Measurements from ENCODE around the gene KCNK4.

The KCNK4 gene

DNA sequence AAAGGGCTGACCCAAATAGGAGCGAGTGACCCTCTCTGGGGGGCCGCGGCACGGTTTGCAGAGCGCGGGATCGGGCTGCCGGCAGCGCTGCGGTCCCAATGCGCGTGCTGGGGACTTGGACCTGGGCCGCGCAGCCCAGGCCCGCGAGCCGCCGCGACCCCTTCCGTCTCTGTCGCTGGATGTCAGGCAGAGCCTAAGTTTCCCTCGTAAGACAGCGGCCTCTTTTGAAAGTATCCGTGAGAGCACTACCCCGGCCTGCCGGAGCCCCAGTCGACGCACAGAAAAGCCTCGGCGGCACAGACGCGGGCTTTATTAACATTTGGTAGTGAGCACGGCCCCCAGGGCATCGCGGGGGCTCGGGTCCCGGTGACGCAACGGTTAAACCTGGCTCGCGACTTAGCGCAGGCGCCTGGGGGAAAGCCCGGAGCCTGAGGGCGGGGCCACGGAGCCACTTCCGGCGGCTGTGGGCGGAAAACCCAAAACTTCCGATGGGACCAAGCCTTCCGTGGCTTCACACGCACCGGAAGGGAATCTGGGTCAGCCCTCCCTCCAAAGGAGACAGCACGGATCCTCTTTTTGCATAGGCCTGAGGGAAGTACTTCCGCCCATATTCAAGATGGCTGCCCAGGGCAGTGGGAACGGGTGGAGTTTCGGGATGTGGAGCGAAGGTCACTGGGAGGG lies 21.4 kb upstream of the KCNK4 start:
- peak; percentile 100 for DNase-seq

DNA sequence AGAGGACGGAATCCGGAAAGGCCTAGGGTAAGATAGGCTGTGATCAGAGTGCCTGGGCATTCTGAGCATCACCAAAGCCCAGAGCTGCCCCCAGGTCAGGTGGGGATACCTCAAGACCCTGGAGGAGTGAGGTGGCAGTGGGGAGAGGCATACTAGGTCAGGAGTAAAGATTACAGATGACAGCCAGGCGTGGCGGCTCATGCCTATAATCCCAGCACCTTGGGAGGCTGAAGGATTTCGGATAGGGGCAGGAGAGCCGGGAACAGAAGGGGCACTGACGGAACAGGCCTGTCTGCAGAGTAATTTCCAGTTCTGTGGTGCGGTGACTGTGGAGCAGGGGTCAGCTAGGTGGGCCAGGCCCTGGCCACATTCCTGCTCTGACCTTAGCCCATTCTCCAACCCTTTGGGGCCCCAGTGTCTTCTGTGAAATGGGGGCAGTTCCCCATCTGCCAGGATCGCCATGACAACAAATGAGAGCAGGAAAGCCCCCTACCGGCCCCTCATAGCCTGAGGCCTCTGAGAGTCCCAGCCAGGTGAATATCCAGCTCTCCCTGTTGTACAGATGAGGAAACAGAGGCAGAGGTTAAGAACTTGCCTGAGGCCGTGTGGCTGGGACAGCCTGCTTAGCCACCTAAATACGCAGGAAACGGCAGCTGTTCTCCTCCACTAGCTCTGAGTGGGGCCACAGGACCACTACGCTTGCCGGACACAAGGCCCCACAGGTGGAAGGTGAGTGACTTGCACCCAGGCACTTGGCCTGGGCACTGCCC lies 15.9 kb upstream of the KCNK4 start:
- no peak for DNase-seq

- no peak for DNase-seq
These were observed 15.3 kb upstream of the KCNK4 start for GRCh38 chr11:64275841-64276240.

GRCh38 chr11:64276653-64277431 lies 14.3 kb upstream of the KCNK4 start:
- DNase-seq = no peak

- no peak for DNase-seq
These were observed 12.4 kb upstream of the KCNK4 start for GRCh38 chr11:64278576-64279190.

GRCh38 chr11:64281957-64282770 lies 8.9 kb upstream of the KCNK4 start:
- no peak for DNase-seq

DNA sequence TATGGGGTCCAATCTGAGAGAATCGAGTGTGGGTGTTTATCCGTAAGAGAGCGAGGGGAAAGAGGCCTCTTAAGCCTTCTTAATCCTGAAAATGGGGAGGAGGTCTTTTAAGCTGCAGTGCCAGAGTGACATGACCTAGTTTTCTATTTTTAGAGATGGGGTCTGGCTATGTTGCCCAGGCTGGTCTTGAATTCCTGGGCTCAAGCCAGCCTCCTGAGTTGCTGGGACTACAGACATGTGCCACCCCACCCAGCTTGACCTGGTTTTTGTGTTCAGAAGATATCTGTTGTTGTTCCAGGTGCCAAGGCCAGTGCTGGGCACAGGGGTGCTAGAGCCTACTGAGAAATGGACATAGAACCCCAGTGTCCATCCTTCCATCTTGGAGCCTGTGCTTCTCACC lies 8.0 kb upstream of the KCNK4 start:
- DNase-seq = no peak

DNA sequence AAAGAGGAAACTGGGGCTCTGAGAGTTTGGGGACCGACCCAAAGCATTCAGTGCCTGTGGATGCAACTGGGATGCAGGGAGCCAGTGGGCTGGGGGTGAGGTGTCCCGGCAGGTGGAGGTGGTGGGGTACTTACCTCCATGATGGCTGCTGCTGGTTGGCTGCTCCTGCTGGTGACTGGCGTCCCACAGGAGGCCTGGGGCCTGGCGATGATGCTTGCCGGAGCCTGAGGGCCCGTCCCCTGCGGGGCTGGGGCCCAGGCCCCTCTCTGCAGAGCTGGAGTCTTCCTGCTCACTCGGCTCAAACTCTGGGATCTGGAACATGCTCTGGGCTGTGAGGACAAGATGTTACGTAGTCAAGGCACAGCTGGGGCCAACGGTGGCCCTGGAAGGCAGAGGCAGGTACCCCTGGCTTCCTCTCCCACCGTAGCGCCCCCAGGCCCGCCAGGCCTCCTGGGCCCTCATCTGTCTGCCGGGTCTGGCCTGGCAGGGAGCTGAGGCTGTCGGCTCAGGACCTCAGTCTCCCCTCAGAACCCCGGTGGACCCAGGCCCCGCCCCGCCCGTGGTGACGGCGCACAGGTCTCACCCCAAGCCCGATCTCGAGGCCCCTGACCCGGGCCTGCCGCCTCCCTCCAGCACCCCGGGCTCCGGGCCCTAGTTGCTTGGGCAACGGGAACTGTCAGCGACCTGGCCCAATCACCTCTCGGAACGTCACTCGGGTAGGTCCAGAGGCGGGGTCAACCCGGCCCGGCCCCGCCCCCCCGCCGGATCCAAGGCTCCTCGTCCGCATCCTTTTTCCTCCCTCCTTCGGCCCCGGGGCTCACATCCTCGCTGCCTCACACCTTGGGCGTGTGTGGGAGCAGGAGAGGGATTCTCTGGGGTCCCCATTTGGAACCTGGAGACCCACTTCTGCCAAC lies 6.8 kb upstream of the KCNK4 start, which contains the start of gene BAD:
Gene BAD, minus strand, starts transcription at position 618 of the 914 bp plus-strand sequence. Its CDS starts 297 bp downstream, at position 321.
- DNase-seq = peak; percentile 89 to 98

GRCh38 chr11:64284962-64285884 lies 5.9 kb upstream of the KCNK4 start, which contains the start of gene GPR137:
GPR137 (plus strand) TSS chr11:64285848; CDS start chr11:64286525, 677 bp downstream.
- DNase-seq = peak in 1 of 2 experiments; percentile 89

DNA sequence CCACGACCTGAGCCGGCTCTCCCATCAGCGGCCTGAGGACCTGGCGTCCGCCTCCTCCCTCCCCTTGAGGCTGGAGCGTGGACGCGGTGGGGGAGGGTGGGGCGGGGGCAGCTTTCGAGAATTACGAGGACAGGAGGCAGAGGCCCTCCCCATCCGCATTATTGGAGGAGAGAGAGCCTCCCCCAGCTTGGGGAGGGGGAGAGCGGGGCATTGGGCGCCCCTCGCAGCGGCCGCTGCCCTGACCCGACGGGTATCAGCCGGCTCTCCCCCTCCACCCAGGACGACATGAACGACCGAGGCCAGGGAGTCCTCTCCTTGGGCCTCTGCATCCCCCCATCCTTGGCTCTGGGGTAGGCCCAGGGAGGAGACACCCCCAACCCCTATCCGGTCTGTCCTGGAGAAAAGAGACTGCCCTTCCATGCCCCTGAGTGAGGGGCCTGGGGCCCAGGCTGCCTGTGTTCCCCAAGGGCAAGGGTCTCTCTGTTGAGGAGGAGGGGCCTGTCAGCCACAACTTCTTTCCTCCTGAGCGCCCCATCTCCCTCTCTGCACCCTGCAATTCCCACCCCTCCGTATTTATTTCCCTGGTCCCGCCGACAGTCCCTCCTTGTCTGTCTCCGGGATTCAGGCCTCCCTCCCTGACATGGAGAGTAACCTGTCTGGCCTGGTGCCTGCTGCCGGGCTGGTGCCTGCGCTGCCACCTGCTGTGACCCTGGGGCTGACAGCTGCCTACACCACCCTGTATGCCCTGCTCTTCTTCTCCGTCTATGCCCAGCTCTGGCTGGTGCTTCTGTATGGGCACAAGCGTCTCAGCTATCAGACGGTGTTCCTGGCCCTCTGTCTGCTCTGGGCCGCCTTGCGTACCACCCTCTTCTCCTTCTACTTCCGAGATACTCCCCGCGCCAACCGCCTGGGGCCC lies 5.0 kb upstream of the KCNK4 start:
- peak; percentile 51 to 60 for DNase-seq

DNA sequence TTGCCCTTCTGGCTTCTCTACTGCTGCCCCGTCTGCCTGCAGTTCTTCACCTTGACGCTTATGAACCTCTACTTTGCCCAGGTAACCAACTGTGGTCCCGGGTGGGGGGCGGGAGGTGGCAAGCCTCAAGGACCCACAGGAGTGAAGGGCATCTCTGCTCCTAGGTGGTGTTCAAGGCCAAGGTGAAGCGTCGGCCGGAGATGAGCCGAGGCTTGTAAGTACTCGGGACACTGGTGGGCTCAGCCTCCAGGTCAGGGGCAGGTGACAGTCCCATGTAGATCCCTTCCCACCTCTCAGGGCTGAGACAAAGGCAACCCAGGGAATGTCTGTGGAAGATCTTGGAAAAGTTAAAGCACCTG lies 4.3 kb upstream of the KCNK4 start:
- DNase-seq = no peak

DNA sequence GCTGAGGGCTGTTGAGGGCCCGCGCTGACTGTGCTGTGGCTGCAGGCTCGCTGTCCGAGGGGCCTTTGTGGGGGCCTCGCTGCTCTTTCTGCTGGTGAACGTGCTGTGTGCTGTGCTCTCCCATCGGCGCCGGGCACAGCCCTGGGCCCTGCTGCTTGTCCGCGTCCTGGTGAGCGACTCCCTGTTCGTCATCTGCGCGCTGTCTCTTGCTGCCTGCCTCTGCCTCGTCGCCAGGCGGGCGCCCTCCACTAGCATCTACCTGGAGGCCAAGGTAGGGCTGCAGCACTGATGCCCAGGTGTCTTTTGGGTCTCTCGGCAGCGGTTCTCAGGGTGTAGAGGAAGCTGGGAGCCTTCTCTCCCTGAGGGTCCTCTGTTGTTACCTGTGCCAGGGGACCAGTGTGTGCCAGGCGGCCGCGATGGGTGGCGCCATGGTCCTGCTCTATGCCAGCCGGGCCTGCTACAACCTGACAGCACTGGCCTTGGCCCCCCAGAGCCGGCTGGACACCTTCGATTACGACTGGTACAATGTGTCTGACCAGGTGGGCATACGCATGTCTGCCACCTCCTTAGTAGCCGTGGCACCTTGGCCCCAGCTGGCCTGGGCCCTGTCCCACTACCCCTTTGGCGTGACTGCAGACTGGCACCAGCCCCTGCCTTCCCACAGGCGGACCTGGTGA lies 3.3 kb upstream of the KCNK4 start:
- DNase-seq = no peak

- DNase-seq = no peak
These were observed 2.8 kb upstream of the KCNK4 start for GRCh38 chr11:64288353-64288750.

DNA sequence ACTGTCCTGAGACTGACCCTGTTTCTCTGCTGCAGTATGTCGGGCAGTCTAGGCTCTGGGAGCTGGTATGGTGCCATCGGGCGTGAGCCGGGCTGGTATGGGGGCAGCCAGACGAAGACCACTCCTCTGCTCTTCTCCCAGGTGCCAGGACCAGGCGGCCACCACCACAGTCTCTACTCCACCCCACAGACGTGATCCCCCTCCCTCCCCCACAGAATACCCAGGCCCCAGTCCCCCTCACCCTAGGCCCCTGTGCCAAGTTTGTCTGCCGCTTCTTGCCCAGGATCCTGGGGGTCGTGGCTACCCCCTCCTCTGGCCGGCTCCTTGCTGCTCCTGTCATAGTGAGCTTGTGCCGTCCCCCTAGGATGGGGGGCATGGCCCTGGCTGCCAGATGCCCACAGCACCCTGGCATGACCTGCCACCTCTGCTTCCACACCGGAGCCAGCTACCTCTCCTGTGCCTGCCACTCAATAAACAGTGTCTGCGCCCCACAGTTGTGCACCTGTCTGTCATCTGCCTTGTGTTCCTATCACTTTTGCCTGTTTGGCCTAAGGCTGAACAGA lies 2.0 kb upstream of the KCNK4 start:
- DNase-seq = no peak

DNA sequence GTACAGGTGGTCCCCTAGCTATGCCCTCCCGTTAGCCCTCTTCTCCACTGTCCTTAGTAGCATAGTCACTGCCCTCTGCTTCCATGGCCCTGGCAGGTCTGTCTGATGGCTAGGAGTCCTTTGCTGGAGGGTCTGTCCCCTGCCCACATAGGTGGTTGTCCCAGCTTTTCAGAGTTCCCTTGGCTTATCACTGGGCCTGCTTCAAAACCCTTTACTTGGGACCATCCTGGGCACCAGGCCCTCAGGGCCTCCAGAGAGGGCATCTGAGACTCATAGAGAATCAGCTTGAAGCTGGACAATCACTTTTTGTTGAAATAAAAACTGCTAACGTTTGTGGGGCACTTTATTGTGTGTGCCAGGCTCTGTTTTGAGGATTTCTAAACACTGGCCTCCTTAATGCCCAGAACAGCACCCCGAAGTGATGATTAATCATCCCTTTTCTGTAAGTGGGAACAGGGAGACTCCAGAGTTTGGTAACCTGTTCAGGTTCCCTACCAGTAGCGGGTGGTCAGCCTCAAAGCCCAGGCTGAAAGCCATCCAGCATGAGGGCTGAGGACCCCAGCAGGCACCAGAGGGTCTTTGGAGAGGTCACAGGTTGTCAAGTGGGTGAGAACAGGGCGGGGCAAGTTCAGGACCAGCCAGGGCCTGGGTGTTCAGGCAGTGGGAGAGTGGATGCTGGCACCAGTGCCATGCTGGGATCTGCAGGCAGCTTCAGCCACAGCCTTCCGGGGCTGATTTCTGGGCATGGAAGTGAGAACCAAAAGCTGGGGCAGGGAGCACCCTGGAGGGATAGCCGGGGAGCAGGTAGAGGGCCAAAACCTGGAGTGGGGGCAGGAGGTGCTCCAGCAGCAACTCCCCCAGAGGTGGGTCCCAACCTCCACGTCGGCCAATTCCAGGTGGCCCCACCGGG lies 495 bp upstream of the KCNK4 start:
- DNase-seq = no peak

- no peak for DNase-seq
These were observed 804 bp downstream of the KCNK4 start for GRCh38 chr11:64291752-64292459.
